Measurements from ENCODE around the gene MOGAT3. TPM values are rescaled to one million over a fixed set of nuclear protein-coding genes. Genes with fewer than 3 reads are reported as not detected.
A peak's percentile ranks its signal among the peaks of the same experiment; 100 is the strongest.

Gene MOGAT3
- total and polyA plus RNA-seq, 9 of the 15 experiments (the other 6 are each of a cell fraction or from before 2014, with no cell fraction given), result 0.07 to 0.17 (median 0.13) TPM; not detected in 6

DNA sequence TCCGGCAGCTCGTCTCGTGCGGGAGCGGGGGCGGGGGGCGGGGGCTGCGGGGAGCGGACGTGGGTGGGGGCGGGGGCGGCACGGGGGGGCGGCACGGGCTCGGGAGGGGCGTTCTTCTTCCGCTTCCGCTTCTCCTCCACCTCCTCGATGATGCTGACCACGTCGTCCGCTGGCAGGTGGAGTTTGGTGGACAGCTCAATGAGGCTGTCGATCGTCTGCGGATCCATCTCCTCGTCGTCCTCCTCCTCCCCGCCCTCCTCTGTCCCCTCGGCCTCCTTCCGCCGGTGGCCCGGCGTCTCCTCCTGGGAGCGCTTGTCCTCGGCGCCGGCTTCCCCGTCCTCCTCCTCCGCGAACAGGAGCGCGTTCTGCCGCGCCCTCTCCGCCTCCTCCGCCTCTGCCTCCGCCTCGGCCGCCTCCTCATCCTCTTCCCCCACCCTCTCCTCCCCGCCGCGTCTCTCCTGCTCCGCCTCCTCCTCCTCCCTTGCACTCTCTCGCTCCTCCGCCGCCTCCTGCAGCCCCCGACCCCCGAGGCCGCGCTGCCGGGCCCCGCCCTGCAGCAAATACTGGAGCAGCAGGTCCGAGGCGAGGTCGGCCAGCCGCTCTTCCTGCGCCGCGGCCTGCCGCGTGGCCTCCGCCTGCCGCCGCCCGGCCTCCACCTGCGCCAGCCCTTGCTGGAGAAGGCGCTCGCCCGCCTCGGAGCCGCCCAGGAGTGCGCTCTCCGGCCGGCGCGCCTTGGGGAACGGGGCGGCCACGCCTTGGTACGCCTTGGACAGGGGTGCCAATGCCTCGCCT is 37.4 kb downstream of the MOGAT3 start (continued):
- TF ChIP-seq, protein P1, sequence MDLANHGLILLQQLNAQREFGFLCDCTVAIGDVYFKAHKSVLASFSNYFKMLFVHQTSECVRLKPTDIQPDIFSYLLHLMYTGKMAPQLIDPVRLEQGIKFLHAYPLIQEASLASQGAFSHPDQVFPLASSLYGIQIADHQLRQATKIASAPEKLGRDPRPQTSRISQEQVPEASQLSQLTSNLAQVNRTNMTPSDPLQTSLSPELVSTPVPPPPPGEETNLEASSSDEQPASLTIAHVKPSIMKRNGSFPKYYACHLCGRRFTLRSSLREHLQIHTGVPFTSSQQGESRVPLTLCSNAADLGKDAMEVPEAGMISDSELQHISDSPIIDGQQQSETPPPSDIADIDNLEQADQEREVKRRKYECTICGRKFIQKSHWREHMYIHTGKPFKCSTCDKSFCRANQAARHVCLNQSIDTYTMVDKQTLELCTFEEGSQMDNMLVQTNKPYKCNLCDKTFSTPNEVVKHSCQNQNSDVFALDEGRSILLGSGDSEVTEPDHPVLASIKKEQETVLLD (IDR thresholded peaks at IDR 0.05), result peak; percentile 45; the same call in 1 of the 2 replicates
- TF ChIP-seq SUPT5H (IDR thresholded peaks at IDR 0.05), result peak; percentile 52; the same call in 1 of the 2 replicates
- TF ChIP-seq ZBTB40 (IDR thresholded peaks at IDR 0.05), result peak; percentile 38; the same call in 1 of the 2 replicates
- TF ChIP-seq ZBTB40 (CRISPR knock-in tag; IDR thresholded peaks at IDR 0.05), result no peak
- TF ChIP-seq UBTF (IDR thresholded peaks at IDR 0.05; ENCODE audit: borderline replicate concordance in 1 of 2, low read depth in 2 of 2, low read length in 2 of 2), result 0 out of 4 replicates have a peak, but pooled peaks of 1 of the 2 experiments have one; percentile 66
- peak; percentile 75 for TF ChIP-seq EHMT2 (IDR thresholded peaks at IDR 0.05)
- TF ChIP-seq, protein P2, sequence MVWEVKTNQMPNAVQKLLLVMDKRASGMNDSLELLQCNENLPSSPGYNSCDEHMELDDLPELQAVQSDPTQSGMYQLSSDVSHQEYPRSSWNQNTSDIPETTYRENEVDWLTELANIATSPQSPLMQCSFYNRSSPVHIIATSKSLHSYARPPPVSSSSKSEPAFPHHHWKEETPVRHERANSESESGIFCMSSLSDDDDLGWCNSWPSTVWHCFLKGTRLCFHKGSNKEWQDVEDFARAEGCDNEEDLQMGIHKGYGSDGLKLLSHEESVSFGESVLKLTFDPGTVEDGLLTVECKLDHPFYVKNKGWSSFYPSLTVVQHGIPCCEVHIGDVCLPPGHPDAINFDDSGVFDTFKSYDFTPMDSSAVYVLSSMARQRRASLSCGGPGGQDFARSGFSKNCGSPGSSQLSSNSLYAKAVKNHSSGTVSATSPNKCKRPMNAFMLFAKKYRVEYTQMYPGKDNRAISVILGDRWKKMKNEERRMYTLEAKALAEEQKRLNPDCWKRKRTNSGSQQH (CRISPR knock-in tag; IDR thresholded peaks at IDR 0.05), result peak; percentile 67; the same call in 1 of the 2 replicates
- peak; percentile 62 for TF ChIP-seq CREM (IDR thresholded peaks at IDR 0.05; ENCODE audit: low read depth)
- TF ChIP-seq ZNF140 (CRISPR knock-in tag; IDR thresholded peaks at IDR 0.05), result no peak
- peak; percentile 37 for TF ChIP-seq PHF20 (IDR thresholded peaks at IDR 0.05; ENCODE audit: partially characterized antibody)
- no peak for TF ChIP-seq TEAD4 (IDR thresholded peaks at IDR 0.05; ENCODE audit: low read length)
- TF ChIP-seq TEAD4 (CRISPR knock-in tag; IDR thresholded peaks at IDR 0.05; ENCODE audit: borderline replicate concordance), result no peak

Measured in K562 (cell line).